ENCODE results near the gene CKB. TPM values are rescaled to one million over a fixed set of nuclear protein-coding genes. Genes with fewer than 3 reads are reported as not detected.

The CKB gene
- total and polyA plus RNA-seq, 2 donors (not counting 1 experiment from before 2014, with no cell fraction given): 3.1 to 4.7 TPM

DNA sequence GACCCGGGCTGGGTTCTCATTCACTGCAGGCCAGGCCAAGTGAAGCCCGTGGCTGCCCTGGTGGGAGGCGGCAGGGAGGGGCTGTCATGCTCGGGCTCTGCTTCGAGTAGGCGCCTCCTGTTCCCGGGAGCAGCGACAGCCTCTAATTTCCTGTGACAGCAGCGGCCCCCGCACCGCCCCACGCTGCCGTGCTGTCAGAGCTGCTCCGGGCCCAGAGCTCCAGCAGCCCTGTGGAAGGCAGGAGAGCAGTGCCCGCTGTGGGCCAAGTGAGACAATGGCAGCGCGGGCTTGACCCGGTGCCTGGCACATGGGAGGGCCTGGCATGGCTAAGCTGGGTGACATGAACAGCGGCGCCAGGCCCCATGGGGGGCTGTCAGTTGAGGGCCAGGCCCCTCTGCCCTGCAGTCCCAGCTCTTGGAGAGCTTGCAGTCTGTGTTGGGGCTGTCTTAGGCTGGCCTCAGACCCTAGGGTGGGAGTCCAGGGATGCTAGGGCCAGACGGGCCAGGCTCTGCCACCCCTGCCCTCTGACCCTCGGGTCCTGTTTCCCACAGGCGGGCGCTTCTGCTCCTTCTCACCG lies 11.5 kb upstream of the CKB start:
- ChIA-PET CTCF (interaction anchor here (0.8 to 6.0 kb wide), 3 partner anchors 13 to 17 kb away, joined by 3 to 24 read pairs (median 3); no protein-coding TSS in a partner anchor), POLR2A (no interaction called here)
- Mint-ChIP-seq H3K4me3 (no peak overlapping the region), H3K27ac (no peak overlapping the region), H3K27me3 (no peaks in the 10 kb centered on the region), H3K4me1 (peaks cover 19% of the 10 kb centered on the region), H3K9me3 (ENCODE audit: insufficient read depth) (no peaks in the 10 kb centered on the region)
- DNase-seq (no peak), ATAC-seq (ENCODE audit: low read depth) (no peak)
- Histone ChIP-seq H3K27ac (ENCODE audit: low read length in 2 of 2) (no peak overlapping the region), H3K79me2 (ENCODE audit: control insufficient read depth, insufficient read depth, low read length) (peaks cover 24% of the 10 kb centered on the region), H3K4me1 (ENCODE audit: control insufficient read depth in 2 of 2, insufficient read depth in 2 of 2, low read length in 2 of 2) (peaks cover 11 to 21% of the 10 kb centered on the region in 2 donors), H4K20me1 (ENCODE audit: control insufficient read depth, insufficient read depth, low read length, poor library complexity, severe bottlenecking) (peaks cover 34% of the 10 kb centered on the region), H3K4me2 (replicated peaks; ENCODE audit: low read depth, low read length, poor library complexity, severe bottlenecking) (no peak overlapping the region), H3K4me3 (ENCODE audit: control extremely low read depth in 1 of 5, extremely low read depth in 1 of 5, insufficient read depth in 1 of 5, low read depth in 2 of 5, low read length in 4 of 5) (no peak overlapping the region), H3K9me3 (ENCODE audit: control extremely low read depth in 1 of 3, control insufficient read depth in 2 of 3, insufficient read depth in 1 of 3, low read length in 2 of 3) (no peaks in the 10 kb centered on the region), H3K36me3 (replicated peaks in 1 of 2; ENCODE audit: control extremely low read depth in 1 of 2, control insufficient read depth in 1 of 2, extremely low read depth in 1 of 2, insufficient read depth in 2 of 2, low read length in 1 of 2) (peaks cover 0 to 11% of the 10 kb centered on the region in 2 experiments), H3K9ac (ENCODE audit: low read length) (no peak overlapping the region), H2AFZ (ENCODE audit: insufficient read depth, low read depth, low read length, poor library complexity, severe bottlenecking) (no peak overlapping the region), H3K27me3 (replicated peaks in 1 of 4; ENCODE audit: control extremely low read depth in 1 of 4, control insufficient read depth in 3 of 4, insufficient read depth in 4 of 4, low read length in 3 of 4) (no peaks in the 10 kb centered on the region)
- WGBS (ENCODE audit: insufficient coverage): 94% methylated on average over 25 of the region's 25 CpGs
- intact Hi-C loops (cut with micrococcal nuclease): no loop called here
- no peak for TF ChIP-seq EZH2 (IDR thresholded peaks at IDR 0.05; ENCODE audit: borderline replicate concordance, insufficient read depth, low read depth, low read length, poor library complexity, severe bottlenecking)
- TF ChIP-seq, protein P1, sequence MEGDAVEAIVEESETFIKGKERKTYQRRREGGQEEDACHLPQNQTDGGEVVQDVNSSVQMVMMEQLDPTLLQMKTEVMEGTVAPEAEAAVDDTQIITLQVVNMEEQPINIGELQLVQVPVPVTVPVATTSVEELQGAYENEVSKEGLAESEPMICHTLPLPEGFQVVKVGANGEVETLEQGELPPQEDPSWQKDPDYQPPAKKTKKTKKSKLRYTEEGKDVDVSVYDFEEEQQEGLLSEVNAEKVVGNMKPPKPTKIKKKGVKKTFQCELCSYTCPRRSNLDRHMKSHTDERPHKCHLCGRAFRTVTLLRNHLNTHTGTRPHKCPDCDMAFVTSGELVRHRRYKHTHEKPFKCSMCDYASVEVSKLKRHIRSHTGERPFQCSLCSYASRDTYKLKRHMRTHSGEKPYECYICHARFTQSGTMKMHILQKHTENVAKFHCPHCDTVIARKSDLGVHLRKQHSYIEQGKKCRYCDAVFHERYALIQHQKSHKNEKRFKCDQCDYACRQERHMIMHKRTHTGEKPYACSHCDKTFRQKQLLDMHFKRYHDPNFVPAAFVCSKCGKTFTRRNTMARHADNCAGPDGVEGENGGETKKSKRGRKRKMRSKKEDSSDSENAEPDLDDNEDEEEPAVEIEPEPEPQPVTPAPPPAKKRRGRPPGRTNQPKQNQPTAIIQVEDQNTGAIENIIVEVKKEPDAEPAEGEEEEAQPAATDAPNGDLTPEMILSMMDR (IDR thresholded peaks at IDR 0.05): no peak

- Mint-ChIP-seq H3K27me3 (no peaks in the 10 kb centered on the region), H3K4me3 (no peak overlapping the region), H3K27ac (no peak overlapping the region), H3K9me3 (ENCODE audit: insufficient read depth) (no peaks in the 10 kb centered on the region), H3K4me1 (peaks cover 24% of the 10 kb centered on the region)
- H3K79me2 ChIP-seq (ENCODE audit: control insufficient read depth, insufficient read depth, low read length): peaks cover 24% of the 10 kb centered on the region
- no peak overlapping the region for H3K9ac ChIP-seq (ENCODE audit: low read length)
- intact Hi-C loops (cut with micrococcal nuclease): no loop called here
- H4K20me1 ChIP-seq (ENCODE audit: control insufficient read depth, insufficient read depth, low read length, poor library complexity, severe bottlenecking): peaks cover 34% of the 10 kb centered on the region
- peaks cover 0 to 11% of the 10 kb centered on the region in 2 experiments for H3K36me3 ChIP-seq (replicated peaks in 1 of 2; ENCODE audit: control extremely low read depth in 1 of 2, control insufficient read depth in 1 of 2, extremely low read depth in 1 of 2, insufficient read depth in 2 of 2, low read length in 1 of 2)
- ATAC-seq (ENCODE audit: low read depth) (no peak), DNase-seq (no peak)
- no peaks in the 10 kb centered on the region for H3K27me3 ChIP-seq (replicated peaks in 1 of 4; ENCODE audit: control extremely low read depth in 1 of 4, control insufficient read depth in 3 of 4, insufficient read depth in 4 of 4, low read length in 3 of 4)
- ChIA-PET POLR2A (no interaction called here), CTCF (interaction anchor here (1.4 to 6.0 kb wide), 2 partner anchors 14 kb away, joined by 4 to 24 read pairs; no protein-coding TSS in a partner anchor)
- no peak overlapping the region for H3K27ac ChIP-seq (ENCODE audit: low read length in 2 of 2)
- H3K4me3 ChIP-seq (ENCODE audit: control extremely low read depth in 1 of 5, extremely low read depth in 1 of 5, insufficient read depth in 1 of 5, low read depth in 2 of 5, low read length in 4 of 5): no peak overlapping the region
- H3K4me2 ChIP-seq (replicated peaks; ENCODE audit: low read depth, low read length, poor library complexity, severe bottlenecking): no peak overlapping the region
- WGBS (ENCODE audit: insufficient coverage): 93% methylated on average over 23 of the region's 23 CpGs
- H3K4me1 ChIP-seq (ENCODE audit: control insufficient read depth in 2 of 2, insufficient read depth in 2 of 2, low read length in 2 of 2): peaks cover 15 to 26% of the 10 kb centered on the region in 2 donors
- TF ChIP-seq, protein P1 (IDR thresholded peaks at IDR 0.05): no peak
- TF ChIP-seq EZH2 (IDR thresholded peaks at IDR 0.05; ENCODE audit: borderline replicate concordance, insufficient read depth, low read depth, low read length, poor library complexity, severe bottlenecking): no peak
- no peak overlapping the region for H2AFZ ChIP-seq (ENCODE audit: insufficient read depth, low read depth, low read length, poor library complexity, severe bottlenecking)
- no peaks in the 10 kb centered on the region for H3K9me3 ChIP-seq (ENCODE audit: control extremely low read depth in 1 of 3, control insufficient read depth in 2 of 3, insufficient read depth in 1 of 3, low read length in 2 of 3)
Measured at GRCh38 chr14:103533137-103533998, 10.7 kb upstream of the CKB start.
